Measurements from ENCODE around the gene PARD6A. TPM values are rescaled to one million over a fixed set of nuclear protein-coding genes. Genes with fewer than 3 reads are reported as not detected.

PARD6A gene
- total RNA-seq, 1 donor from 2014 or later: 6.4 TPM

DNA sequence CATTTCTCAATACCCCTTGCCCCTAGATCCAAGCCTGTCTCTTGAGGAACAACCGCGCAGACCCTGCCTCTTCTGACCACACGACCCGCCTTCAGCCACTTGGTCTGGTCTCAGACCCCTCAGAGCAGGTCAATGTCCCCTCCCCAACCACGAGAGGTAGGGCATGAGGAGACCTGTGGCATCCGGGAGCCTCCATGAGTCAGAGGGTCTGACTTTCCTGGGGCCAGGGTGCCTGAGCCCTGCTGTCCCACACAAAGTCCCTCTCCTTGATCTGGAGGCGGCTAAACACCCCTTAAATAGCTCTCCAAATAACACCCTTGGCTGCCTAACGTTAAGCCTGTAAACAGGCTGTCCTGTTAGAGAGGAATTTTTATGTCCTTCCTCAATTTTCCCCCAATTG, 10.7 kb upstream of the PARD6A start:
- Mint-ChIP-seq H3K27ac (no peak overlapping the region), H3K4me3 (ENCODE audit: low read depth) (no peak overlapping the region), H3K36me3 (ENCODE audit: insufficient read depth) (no peaks in the 10 kb centered on the region), H3K4me1 (ENCODE audit: low read depth) (peaks cover 4% of the 10 kb centered on the region), H3K9me3 (ENCODE audit: low read depth) (no peaks in the 10 kb centered on the region), H3K27me3 (peaks cover 49% of the 10 kb centered on the region)
- no peak for DNase-seq (ENCODE audit: low spot score, unreplicated experiment)
- TF ChIP-seq, protein P1, sequence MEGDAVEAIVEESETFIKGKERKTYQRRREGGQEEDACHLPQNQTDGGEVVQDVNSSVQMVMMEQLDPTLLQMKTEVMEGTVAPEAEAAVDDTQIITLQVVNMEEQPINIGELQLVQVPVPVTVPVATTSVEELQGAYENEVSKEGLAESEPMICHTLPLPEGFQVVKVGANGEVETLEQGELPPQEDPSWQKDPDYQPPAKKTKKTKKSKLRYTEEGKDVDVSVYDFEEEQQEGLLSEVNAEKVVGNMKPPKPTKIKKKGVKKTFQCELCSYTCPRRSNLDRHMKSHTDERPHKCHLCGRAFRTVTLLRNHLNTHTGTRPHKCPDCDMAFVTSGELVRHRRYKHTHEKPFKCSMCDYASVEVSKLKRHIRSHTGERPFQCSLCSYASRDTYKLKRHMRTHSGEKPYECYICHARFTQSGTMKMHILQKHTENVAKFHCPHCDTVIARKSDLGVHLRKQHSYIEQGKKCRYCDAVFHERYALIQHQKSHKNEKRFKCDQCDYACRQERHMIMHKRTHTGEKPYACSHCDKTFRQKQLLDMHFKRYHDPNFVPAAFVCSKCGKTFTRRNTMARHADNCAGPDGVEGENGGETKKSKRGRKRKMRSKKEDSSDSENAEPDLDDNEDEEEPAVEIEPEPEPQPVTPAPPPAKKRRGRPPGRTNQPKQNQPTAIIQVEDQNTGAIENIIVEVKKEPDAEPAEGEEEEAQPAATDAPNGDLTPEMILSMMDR (IDR thresholded peaks at IDR 0.05; ENCODE audit: unreplicated experiment): no peak

DNA sequence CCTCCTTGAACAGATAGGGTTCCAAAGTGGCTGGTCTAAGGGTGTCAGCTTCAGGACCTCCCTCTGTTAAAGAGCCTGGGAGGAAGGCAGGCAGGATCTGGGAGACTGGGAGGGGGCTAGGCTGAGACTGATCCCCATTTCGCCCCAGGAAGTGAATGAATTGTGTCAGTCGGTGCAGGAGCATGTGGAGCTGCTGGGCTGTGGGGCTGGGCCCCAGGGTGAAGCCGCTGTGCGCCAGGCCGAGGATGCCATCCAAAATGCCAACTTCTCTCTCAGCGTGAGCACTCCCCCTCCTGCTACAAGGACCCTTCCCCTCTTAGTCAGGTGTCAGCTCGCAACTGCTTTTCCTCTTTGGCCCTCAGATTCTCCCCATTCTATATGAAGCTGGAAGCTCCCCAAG, 9.7 kb upstream of the PARD6A start:
- Mint-ChIP-seq H3K36me3 (ENCODE audit: insufficient read depth) (no peaks in the 10 kb centered on the region), H3K9me3 (ENCODE audit: low read depth) (no peaks in the 10 kb centered on the region), H3K4me3 (ENCODE audit: low read depth) (no peak overlapping the region), H3K27me3 (peaks cover 53% of the 10 kb centered on the region), H3K27ac (no peak overlapping the region), H3K4me1 (ENCODE audit: low read depth) (peaks cover 4% of the 10 kb centered on the region)
- DNase-seq (ENCODE audit: low spot score, unreplicated experiment): no peak
- TF ChIP-seq, protein P1 (IDR thresholded peaks at IDR 0.05; ENCODE audit: unreplicated experiment): no peak

DNA sequence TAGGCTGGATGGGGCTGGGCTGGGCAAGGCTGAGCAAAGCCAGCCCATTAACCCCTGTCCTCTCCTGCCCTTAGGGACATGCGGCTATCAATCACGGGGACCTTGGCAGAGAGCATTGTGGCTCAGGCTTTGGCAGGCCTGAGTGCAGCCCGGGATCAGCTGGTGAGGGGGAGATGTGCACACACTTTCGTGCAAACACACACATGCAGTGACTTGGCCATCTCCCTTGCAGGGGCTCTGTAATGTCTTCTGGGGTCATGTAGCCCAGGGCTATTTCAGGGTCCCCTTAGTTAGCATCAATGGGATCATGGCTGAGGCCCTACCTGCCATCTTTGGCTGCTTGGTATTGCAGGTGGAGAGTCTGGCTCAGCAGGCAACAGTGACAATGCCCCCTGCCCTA, 8.9 kb upstream of the PARD6A start:
- TF ChIP-seq, protein P1 (IDR thresholded peaks at IDR 0.05; ENCODE audit: unreplicated experiment): no peak
- Mint-ChIP-seq H3K4me1 (ENCODE audit: low read depth) (peaks cover 4% of the 10 kb centered on the region), H3K36me3 (ENCODE audit: insufficient read depth) (no peaks in the 10 kb centered on the region), H3K4me3 (ENCODE audit: low read depth) (peak overlapping the region; percentile 64), H3K27me3 (peaks cover 50% of the 10 kb centered on the region), H3K9me3 (ENCODE audit: low read depth) (no peaks in the 10 kb centered on the region), H3K27ac (no peak overlapping the region)
- DNase-seq (ENCODE audit: low spot score, unreplicated experiment): no peak

- H3K27ac Mint-ChIP-seq: no peak overlapping the region
- TF ChIP-seq, protein P1 (IDR thresholded peaks at IDR 0.05; ENCODE audit: unreplicated experiment): no peak
- peaks cover 50% of the 10 kb centered on the region for H3K27me3 Mint-ChIP-seq
- H3K4me3 Mint-ChIP-seq (ENCODE audit: low read depth): no peak overlapping the region
- DNase-seq (ENCODE audit: low spot score, unreplicated experiment): no peak
- peaks cover 4% of the 10 kb centered on the region for H3K4me1 Mint-ChIP-seq (ENCODE audit: low read depth)
- H3K36me3 Mint-ChIP-seq (ENCODE audit: insufficient read depth): no peaks in the 10 kb centered on the region
- H3K9me3 Mint-ChIP-seq (ENCODE audit: low read depth): no peaks in the 10 kb centered on the region
Measured at GRCh38 chr16:67652578-67653127, 8.1 kb upstream of the PARD6A start.

DNA sequence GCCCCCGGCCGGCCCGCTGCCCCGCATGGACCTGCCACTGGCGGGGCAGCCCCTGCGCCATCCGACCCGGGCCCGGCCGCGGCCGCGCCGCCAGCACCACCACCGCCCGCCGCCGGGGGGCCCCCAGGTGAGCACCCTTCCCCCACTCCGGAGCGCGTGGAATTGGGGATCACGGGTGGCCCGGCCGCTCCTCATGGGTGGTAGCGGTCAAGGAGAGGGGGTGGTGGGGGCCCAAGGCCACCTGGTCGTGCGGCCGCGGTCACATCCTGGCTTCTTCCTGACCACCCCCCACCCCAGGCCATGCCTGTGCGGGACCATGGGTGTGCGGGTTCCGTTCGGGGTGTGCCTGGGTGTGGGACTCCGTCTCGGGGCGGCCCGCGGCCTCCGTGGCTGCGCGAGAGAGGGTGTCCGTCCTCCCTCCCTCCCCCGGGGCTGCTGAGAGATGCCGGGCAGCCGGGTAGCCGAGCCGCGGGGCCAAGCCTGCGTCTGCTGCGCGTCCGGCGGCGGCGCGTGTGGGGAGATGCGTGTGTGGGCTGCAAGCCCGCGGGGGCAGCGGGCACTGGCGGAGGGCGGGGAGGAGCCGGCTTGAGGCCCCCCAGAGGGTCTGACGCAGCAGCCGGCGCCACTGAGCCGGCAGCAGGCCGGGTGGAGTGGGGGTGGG, 7.5 kb upstream of the PARD6A start:
- DNase-seq (ENCODE audit: low spot score, unreplicated experiment): no peak
- TF ChIP-seq, protein P1 (IDR thresholded peaks at IDR 0.05; ENCODE audit: unreplicated experiment): peak; percentile 56
- Mint-ChIP-seq H3K36me3 (ENCODE audit: insufficient read depth) (no peaks in the 10 kb centered on the region), H3K9me3 (ENCODE audit: low read depth) (no peaks in the 10 kb centered on the region), H3K4me1 (ENCODE audit: low read depth) (peaks cover 4% of the 10 kb centered on the region), H3K27me3 (peaks cover 50% of the 10 kb centered on the region), H3K4me3 (ENCODE audit: low read depth) (peak overlapping the region; percentile 70), H3K27ac (no peak overlapping the region)

Measured in progenitor cell of endocrine pancreas (in vitro differentiated cells).